NCI-H2196 treated with DMSO at 0.1 percent for 48 hours (cell line): ENCODE data around the gene LRRC4C.

Experiments
- DNase-seq: peaks from one replicate; lab custom pipeline; 2025; ENCODE audit not compliant: unreplicated experiment; lab: John Stamatoyannopoulos, UW

LRRC4C gene

GRCh38 chr11:41333357-41333756, 126.1 kb downstream of the LRRC4C start:
- no peak for DNase-seq

DNA sequence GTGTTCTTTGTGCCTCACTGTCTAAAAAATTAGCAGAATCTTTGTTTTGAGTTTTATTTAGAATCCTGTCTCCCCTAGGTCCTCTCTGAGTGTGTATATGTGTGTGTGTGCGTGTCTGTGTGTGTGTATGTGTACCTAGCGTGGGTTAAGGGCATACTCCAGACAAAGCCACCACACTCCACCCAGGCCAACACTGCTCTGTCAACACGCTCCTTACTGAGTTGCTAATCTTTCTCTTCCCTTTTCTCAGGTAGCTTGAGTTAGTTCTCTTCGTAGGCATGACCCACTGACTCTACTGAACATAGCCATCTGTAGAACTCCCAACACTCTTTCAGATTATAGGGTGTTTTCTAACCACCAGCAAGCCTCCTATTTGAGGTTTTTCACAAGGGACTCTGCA, 131.1 kb downstream of the LRRC4C start:
- DNase-seq: no peak

DNA sequence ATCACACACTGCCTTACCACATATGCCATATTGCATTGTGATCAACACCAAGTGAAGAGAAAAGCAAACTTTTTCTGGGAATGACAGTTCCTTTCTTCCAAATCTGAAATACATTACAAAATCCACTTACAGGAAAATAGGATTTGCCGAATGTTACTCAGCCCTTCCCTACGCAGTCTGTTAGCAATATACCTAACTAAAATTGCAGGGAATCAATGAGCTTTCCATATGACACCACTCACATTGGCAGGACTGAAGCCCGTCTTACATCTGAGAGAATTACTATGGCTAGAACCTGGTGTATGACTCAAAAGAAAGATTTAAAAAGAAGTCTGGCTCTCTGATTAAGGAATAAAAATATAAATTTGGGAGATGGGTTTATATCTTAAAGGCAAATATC, 136.0 kb downstream of the LRRC4C start:
- no peak for DNase-seq

DNA sequence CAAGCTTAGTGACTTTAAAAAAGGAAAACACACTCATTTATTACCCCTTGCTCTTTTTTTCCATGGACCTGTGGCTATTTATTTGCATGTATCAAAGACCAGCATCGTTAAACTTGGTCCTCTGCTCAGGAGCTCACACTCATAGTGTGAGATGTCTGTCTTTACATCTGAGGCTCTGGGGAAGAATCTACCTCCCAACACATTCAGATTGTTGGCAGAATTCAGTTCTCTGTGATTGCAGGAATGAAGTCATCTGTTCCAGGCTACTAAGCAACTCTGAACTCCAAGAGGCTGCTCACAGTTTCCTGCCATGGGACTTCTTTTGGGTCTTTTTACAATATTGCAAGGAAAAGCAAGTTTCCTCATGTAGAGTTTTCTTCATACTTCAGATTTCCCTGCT, 138.8 kb downstream of the LRRC4C start:
- DNase-seq: no peak

GRCh38 chr11:41320238-41320637, 139.2 kb downstream of the LRRC4C start:
- DNase-seq: no peak

DNA sequence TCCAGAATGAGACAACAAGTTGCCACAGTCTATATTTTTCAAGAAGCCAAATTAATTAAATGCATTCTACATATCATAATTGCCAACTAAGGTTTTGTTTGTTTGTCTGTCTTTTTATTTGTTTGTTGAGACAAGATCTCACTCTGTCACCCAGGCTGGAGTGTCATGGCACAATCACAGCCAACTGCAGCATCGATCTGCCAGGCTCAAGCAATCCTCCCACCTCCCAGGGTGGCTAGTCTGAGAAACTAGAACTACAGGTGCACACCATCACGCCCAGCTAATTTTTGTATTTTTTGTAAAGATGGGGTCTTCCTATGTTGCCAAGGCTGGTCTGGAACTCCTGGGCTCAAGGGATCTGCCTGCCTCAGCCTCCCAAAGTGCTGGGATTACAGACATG, 140.0 kb downstream of the LRRC4C start:
- DNase-seq: no peak

- DNase-seq: no peak
Measured at GRCh38 chr11:41316751-41317150, 142.7 kb downstream of the LRRC4C start.

DNA sequence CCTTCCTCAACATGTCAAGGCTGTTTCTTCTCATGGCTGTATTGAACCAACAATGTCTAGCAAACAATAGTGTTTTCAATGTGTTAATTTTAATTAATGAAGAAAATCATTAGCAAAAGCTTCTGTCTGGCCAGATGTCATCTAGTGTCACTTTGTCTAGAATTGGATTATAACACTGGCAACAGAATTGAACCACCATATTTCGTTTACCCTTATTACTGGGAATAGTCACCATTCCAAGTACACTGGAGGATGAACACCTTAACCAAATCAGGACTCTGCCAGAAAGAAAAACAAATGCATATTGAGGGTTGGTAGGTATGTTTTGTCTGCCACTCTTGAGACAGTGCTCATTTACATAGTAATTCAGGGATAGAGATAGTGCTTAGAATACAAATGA, 146.2 kb downstream of the LRRC4C start:
- DNase-seq: no peak

GRCh38 chr11:41309716-41310115, 149.7 kb downstream of the LRRC4C start:
- no peak for DNase-seq

DNA sequence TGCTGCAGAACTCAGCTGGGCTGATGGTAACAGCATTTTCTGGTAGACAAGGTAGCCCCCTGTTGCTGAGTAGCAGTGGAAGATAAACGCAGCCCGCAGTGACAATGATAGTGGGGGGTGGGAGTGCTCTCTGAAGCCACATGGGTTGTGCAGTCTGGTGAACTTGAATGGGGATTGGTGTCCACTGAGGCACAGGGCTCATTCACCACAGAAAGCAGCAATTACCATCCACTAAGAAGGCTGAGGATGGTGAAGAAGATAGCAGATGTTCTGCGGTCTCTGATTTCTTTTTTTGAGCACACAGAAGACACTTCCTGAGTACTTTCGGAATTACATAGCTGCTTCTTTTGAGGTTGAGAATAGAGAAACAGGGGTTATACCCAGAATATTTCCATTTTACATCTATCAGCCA, 150.3 kb downstream of the LRRC4C start:
- DNase-seq: no peak

DNA sequence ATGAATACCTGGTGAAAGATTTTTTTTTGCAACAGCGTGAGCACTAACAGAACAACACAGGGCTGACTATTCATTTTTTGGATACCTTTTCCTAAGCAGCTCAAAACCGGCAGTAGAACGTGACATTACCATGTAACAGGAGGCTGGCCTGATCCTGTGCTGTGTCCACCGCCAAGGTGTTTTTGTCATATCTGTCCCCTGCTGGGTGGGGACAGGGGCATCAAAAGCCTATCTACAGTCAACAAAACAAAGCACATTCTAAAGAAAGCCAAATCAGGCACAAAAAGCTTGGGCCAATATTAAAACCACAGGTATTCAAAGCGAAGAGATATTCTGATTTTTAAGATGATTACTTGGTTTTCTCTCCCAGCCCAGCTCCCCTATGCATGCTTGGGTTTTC, 151.2 kb downstream of the LRRC4C start:
- DNase-seq: no peak

DNA sequence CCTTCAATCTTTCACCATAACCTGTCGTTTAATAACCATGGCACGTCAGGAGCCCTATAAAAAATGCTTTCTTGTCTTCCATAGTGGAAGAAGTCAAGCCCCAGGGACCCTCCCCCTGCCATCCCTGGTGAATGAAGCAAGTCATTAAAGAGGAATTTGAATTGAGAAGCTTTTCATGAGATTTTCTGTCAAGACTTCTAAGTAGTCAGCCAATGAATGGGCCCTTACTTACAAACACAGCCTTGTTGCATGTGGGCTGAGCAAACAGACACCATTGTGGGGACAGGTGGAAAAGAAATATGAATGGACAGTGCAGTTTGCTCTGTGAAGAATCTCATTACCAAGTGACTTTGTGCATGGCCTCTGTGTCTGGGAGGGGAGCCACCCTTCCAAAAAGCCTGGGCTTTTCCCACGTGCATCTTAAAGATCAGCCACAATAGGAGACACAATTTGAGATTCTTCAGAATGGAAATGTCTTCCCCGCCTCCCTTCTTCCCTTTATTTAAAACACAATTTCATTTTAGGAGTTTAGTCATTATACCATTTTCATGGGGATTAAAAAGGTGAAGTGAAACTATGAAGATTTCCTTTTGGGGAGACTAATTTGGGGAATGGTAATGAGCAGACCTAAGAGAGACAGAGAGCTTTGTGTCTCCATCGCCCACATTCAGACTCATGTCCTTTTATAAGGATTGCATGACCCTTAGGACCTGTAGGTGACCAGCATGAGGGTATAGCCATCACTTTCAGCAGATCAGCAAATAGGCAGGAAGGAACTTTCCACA, 152.0 kb downstream of the LRRC4C start:
- DNase-seq: no peak

DNA sequence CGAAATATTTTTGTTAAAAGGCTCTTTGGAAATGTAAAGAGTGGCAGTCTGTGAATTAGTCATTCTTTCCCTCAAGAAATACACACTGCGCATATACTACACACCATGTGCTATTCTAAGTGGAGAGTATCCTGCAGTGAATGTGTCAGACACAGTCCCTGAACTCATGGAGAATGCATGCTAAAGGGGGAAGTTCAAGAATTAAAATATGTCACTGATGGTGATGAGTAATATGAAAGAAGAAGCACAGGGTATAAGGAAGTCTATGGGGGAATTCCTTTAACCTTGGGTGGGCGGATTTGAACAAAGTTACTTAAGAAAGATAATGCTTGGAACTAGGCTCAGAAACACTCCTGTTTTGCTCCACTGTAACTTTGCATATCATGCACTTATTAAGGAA, 153.0 kb downstream of the LRRC4C start:
- DNase-seq: no peak

DNA sequence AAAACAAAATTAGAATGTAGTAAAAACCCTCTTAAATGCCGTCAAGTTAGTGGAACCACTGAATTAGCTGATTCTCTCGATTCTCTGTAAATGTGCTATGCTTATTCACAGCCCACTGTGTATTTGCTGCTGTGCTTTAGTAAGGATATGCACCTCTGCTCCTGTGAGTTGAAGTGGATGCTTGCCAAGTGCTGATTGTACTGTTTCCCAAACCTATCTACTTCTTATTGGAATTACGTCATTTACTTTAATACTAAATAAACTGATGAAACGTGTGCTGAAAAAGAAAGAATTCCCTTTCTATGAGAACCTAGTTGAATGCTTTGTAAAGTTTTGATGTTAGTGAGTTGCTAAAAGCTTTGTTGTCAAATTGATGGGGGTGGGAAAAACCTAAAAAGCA, 158.4 kb downstream of the LRRC4C start:
- DNase-seq: no peak

DNA sequence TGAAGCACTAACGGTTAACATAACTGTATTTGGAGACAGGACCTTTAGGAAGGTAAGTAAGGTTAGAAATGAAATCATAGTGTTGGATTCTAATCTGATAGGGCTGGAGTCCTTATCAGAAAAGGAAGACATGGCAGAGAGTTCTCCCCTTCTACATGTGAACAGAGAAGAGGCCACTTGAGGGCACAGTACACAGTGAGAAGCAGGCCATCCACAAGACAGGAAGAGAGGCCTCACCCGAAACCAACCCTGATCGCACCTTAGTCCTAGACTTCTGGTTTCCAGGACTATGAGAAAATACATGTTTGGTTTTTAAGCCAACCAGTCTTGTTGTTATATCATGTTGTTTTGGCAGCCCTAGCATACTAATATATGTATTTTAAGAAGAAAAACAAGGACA, 170.0 kb downstream of the LRRC4C start:
- DNase-seq: no peak

- DNase-seq: no peak
Measured at GRCh38 chr11:41286751-41287150, 172.7 kb downstream of the LRRC4C start.

DNA sequence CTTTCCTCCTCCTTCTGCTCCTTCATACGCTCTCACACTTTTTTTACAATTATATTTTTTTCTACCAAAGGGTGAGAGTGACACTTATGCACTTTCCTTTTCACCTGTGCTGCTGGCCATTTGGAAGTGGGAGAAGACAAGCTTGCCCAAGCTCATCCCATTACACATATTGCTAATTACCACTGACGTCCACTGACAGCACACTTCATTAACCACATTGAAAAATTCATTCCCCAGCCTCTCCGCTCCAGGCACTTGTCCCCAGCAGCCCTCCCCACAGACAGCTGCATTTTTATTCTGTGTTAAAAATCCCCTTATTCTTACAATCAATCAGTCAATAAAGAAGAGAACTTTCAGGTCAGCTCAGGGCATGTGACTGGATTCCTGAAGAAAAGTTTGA, 175.1 kb downstream of the LRRC4C start:
- no peak for DNase-seq

DNA sequence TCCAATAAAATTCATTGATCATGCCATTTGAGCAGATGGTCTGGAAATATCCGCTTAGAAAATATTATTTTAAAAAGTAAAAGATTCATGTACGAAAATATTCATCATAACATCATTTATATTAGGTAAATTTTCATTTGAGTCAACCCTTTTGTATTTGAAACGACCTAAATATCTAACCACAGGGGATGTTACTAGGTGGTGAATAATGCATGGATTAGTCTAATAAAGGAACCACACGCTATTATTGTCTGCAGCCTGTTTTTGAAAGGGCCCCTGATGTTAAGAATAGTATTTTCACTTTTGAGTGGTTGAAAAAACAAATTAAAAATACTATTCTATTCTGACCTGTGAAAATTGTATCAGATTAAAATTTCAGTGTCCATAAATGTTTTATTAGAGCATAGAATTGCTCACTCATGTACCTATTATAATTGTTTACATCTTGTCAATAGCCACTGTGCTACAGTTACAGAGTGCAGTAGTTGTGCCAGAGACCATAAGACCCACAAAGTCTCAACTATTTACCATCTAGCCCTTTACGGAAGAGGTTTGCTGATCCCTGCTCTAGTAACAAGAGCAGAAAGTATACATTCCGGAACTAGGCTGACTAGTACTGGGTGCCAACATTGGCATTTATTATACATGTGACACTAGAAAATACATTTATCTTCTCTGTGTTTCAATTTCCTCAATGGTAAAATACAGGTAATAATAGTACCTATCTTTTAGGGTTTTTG, 176.1 kb downstream of the LRRC4C start:
- no peak for DNase-seq

GRCh38 chr11:41282395-41282794, 177.1 kb downstream of the LRRC4C start:
- no peak for DNase-seq

- DNase-seq: no peak
Measured at GRCh38 chr11:41281131-41281742, 178.2 kb downstream of the LRRC4C start.

DNA sequence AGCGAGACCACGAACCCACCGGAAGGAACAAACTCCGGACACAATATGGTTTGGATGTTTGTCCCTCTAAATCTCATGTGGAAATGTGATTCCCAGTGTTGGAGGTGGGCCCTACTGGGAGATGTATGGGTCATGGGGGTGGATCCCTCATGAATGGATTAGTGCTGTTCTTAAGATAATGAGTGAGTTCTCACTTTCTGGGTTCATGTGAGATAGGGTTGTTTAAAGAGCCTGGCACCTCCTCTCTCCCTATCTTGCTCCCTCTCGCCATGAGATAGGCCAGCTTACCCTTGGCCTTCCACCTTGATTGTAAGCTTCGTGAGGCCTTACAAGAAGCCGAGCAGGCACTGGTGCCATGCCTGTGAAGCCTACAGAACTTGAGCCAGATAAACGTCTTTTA, 184.6 kb downstream of the LRRC4C start:
- DNase-seq: no peak

GRCh38 chr11:41273908-41274307, 185.5 kb downstream of the LRRC4C start:
- DNase-seq: no peak
